OCI-M2 (cell line): ENCODE data around the gene C9orf50.

Experiments used
- DNase-seq: peaks from one replicate; lab custom pipeline; 2025; ENCODE audit not compliant: unreplicated experiment; lab: John Stamatoyannopoulos, UW

Gene C9orf50

DNA sequence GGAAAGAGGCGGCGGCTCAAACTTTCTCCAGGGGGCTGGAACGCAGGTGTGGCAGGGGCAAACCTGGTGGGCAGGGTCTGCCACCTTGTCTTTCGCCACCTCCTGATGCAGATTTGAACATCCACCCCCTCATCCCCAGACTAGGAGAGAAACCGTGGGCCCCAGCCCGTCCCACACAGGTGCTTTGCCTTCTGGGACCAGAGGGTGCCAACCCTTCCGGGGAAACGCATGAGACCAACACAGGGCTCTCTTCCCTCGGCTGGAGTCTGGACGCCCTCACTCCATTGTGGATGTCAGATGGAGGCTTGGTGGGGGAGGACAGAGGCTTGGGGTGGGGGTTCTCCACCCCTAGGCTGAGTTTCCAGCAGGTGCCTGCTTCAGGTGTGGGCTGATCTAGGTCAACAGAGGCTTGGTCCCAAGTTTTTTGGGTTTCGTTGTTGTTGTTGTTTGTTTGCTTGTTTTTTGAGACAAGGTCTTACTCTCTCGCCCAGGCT, 9.5 kb downstream of the C9orf50 start:
- no peak for DNase-seq

DNA sequence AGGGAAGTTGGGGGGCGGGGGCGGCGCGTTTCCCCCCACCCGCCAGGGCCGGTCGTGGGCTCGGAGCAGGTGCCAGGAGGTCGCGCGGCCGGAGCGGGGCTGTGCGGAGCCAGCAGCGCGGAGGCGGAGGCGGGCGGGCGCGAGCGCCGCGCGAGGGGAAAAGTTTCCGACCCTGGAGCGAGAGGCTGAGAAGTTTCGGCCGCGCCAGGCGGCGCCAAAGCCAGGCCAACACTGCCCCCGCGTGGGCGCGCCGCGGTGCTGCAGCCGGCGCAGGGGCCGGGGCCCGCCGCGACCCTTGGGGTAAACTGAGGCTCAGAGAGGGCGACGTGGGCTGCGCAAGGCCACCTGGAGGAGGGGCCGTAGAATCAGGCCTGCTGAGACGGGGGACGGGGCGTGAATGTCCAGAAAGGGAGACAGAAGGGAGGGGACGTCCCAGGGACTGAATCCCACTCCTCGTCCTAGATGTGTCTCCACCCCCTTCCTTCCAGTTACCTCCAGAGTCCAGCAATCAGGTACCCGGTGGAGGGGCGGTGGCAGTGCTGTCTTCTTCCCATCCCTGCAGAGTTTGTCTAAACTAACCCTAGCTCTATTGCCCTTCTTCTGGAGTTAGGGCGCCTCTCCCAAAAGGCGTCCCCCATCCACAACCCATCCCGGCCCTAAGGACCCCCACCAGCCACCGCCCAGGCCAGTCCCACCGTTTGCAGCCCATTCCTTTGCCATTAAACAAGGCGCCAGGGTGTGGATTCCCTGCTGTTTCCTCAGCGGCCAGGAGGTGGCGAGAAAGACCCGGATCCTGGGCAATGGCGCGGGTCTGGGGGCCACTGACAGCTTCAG, 10.2 kb downstream of the C9orf50 start:
- peak; percentile 11 for DNase-seq

DNA sequence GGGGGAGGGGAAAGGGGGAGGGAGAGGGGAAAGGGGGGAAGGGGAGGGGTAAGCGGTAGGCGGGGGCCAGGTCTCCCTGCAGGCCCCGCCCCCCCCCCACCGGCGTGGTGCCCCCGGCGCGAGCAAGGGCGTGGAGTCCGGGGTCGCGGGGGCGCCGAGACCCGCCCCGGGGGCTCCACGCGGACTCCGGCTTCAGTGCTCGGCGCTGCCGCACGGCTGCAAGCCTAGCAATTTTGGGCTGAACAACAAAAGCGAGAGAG, 10.8 kb downstream of the C9orf50 start:
- DNase-seq, result no peak

DNA sequence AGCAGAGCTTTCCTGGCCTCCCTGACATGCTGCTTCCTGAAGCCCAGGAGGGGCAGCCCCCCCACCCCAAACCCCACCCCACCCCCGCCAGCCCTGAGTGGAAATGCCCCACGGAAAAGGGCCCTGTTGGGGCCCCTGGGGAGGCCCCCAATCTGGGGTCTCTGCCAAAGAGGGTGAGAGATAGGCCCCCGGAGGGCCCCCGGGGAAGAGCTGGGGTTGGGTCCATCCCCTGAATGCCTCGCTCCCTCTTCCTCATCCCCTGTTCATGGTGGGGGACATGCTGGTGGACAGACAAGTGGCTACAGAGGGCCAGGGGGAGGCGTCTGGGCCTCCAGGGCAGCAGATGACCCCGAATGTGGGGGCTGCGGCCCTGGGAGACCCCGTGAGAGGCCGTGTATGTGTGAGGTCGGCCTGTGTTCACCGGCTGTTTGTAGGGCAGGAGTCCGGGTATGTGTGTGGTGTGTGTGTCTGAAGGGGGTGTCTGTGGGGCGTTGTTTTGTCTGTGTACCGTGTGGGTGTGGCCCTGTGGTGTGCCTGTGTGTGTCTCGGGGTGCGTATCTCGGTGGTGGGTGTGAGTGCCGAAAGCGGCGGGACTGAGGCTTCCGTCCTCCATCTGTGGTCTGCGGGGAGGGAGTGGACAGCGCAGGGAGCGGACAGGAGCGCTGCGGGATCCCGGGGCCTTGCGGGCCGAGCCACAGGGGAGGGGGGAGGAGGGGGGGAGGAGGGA, 11.3 kb downstream of the C9orf50 start:
- DNase-seq, result no peak

DNA sequence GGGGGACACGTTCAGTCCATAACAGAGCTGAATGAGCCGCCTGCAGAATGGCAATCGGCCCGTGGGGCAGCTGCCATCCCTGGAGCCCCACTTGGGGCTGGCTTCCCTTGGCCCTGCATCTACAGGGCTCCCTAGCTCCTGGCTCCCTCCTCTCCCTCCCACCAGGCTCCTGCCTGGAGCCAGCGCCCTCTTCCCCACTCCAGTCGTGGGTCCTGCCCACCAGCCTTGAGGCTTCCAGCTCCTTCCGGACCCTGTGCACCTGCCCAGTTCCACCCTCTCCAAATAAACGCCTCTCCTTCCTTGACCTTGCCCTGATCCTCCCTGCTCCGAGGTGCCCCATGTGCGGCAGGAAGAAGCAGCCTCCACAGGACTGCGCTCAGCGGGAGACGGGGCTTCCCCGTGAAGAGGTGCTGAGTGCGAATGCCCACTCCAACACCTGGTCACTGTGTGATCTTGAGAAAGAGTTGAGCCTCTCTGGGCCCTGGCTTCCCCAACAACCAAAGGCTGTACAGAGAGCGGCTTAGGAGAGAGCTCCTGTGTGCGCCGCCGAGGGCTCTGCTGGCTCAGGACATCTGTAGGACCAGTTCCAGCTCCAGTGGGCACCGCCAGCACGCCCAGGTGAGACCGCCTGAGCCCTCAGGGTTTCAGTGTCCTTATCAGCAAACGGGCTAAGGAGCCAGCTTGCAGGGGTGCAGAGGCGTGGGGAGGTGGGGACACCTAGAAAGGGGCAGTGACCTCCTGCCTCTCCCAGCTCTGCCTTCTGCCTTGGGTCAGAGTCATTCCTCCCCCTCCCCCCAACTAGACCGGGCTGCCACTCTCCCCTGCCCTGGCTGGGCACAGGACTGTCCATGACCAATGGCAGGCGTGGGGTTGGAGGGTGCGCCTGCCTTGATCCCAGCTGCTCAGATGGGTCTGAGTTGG, 12.1 kb downstream of the C9orf50 start:
- DNase-seq, result no peak

DNA sequence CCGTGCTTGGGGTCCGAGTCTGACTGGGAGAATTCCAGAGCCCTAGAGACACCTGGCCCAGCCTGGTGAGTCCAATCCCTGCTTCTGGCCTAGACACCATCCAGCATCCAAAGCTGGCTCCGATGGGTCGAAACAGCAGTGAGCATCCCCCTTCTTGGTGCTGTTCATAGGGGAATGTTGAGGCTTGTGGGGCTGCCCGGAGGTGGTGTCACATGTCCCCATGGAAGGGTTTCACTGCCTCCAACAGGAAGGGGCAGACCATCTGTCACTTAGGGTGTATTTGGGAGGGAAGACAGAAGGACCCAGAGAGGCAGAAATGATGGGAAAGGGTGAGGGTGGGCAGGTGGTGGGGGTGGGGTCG, 13.9 kb downstream of the C9orf50 start:
- no peak for DNase-seq

DNA sequence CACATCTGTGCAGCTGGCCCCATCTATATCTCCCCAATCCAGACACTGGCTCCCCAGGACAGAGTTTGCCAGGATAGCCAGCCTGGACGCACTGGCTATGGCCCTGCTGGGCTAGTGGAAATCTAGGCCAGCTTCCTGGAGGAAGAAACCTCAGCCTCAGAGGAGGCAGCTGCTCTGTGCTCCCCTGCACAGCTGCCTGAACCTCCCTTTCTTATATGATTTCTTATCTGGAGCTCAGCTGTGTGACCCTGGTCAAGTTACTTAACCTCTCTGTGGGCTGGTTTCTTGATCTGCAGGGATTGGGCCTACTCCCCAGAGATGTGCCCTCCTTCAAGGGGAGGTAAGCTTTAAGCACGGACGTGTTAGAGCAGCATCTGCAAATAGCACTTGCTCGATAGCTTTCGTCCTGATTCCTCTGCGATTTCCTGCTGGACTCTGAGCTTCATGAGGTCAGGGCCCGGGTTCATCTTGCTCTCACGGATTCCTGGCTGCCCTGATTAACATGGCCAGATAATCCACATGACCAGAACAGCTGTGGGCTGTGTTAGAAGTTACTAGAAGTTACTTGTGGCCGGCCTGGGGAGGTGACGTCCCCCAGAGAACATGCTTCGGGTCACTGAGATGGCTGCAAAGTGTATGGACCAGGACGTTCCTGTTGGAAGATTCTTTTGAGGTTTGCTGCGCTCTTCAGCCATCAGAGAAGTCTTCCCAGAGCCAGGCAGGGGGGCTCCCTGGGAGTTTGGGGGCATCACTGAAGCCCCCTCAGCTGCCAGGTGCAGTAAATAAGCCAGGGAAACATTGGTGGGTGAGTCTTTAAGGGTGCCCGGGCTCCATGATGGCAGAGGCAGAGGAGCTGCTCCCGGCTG, 14.5 kb downstream of the C9orf50 start:
- no peak for DNase-seq

DNA sequence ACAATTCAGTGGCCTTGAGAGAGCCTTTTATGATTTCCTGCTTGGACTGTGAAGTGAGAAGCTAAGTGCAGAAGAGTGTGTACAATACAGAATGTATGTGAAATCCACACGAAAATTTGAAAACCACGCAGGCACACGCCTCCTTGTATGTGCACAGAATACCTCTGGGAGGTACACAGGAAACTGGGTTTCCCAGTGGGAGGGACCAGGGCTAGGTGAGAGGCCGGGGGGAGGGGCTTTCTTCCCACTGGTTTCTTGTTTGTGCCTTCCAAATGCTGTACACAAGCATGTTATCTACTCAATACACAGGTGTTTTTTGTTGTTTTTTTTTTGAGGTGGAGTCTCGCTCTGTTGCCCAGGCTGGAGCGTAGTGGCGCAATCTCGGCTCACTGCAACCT, 16.1 kb downstream of the C9orf50 start:
- DNase-seq, result no peak

DNA sequence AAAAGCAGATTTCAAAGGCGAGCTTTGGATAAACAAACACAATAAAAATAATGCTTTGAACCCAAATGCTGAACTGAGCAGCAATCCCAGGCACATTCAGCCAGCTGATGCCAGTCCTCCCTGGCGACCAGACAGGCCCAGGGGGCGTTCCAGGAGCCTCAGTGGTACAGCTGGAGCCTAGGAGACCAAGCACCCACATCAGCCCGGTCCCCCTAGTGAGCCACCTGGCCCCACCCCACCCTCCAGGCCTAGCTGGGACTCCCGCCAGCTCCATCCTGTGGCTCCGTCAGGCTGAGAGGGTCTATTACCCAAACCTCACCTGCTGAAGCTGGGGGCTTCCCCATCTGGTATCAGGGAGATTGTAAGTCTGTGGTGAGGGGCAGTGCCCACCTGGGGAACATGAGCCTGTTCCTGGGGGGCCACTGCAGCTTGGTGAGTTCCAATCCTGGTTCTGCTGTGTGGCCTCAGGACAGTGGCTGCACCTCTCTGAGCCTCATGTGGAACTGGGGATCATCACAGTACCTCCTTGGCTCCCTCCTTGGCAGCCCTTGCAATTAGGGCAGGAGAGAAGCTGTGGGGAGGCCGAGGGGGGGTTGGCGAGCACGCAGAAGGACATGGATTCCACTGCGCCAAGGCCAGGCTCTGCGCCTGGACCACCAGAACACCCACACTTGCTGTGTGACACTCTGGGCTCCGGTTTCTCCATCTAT, 16.7 kb downstream of the C9orf50 start:
- no peak for DNase-seq

DNA sequence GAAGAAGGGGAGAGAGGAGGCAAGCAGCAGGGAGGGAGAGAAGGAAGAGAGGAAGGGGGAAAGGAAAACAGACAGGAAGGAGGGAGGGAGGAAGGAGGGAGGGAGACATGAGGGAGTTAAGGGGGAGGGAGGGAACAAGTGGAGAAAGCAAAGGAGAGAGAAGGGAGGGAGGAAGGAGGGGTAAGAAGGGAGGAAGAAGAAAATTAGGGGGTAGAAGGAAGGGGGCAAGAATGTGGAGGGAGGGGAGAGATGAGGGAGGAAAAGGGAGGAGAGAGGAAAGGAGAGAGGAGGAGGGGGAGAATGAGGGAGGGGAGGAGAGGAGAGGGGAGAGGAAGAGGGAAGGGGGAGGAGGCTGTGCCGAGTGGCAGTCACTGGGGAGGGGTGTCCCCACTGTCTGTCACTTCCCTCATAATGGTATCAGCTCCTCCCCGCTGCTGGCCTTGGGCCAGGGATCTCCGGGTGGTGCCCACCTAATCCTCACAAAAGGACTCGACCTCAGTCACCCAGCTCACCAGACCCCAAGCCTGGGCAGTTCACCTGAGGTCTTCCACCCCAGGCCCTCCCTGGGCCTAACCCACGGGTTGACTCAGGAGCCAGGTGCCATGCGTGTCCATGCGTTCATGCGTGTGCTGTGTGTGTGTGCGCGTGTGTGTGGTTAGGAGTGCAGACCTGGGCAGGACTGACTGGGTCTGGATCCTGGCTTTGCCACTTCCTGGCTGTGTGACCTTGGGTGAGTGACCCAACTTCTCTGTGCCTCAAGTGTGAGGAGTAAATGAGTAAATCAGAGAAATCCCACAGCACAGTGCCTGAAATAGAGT, 18.1 kb downstream of the C9orf50 start:
- DNase-seq, result no peak

DNA sequence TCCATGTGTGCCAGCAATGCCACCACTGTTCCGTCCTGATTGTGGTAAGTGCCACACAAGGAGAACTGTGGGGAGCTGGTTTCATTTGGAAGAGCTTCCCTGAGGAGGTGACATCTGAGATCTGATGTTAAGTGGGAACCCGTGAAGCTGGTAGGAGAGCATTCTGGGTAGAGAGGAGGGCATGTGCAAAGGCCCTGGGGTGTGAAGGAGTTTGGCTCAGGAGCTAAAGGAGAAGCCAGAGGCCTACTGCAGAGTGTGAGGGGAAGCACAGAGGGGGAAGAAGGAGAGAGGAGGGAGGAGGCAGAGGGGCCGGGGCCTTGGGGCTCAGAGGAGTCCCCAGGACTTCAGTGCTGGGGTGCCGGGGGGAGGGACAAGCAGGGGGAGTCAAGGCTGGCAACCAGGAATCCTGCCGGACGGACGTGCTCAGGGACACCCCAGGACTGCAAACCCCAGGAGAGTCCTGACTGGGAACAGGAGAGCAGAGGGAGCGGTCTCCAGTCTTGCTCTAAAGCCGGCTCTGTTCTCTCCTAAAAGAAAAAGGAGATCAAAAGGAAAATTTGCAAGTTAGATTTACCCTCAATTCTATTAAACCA, 19.7 kb downstream of the C9orf50 start:
- no peak for DNase-seq

DNA sequence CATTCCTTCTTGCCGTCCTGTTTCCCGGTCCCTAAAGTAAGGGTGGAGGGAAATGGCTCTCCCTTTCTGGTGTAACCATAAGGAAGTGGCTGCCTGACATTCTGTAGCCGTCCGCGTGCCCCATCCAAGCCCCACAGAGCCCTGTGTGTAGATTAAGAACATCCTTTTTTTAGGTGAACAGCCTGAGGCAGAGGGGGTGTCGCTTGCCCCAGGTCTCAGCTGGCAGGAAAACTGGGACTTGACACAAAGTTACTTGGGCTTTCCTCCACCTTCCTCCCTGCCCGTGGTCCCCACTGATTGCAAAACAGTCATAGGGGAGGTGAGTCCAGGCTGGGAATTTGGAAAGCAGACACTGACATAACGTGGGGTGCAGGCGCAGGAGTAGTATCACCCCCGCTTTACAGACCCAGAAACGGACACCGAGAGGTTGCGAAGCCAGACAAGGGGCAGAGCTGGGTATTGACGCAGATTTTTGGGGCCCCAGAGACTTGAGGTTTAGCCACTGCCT, 22.8 kb downstream of the C9orf50 start:
- no peak for DNase-seq

DNA sequence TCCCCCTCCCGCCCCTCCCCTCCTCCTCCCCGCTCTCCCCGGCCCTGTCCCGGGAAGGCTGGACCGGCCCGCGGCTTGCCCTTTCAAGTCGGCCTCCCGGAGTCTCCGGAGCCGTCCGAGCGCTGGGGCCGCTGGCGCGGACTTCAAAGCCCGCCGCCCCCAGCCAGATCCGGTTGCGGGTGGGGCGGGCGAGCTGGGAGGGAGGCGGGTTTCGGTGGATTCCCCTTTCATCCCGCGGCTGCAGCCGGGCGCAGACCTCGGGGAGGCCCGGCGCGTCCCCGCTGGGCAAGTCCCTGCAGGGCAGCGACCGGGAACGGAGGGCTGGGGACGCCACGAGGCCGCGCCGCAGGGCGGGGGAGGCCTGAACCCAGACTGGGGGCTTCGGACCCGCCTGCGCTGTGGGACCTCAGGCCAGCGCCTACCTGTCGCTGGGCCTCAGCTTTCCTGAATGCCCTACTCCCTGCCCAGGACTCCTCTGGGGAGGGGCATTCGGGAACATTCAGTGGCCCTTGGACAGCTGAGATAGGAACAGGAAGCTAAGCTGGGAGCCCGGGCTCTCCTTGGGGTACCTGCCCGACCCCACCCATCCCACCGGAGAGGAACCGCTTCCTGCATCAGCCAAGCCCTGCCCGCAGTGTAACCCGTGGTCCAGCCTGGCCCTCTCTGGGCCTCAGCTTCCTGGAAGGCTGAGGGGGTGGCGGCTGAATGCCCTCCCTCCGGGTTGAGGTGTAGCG, 23.4 kb downstream of the C9orf50 start:
- no peak for DNase-seq

DNA sequence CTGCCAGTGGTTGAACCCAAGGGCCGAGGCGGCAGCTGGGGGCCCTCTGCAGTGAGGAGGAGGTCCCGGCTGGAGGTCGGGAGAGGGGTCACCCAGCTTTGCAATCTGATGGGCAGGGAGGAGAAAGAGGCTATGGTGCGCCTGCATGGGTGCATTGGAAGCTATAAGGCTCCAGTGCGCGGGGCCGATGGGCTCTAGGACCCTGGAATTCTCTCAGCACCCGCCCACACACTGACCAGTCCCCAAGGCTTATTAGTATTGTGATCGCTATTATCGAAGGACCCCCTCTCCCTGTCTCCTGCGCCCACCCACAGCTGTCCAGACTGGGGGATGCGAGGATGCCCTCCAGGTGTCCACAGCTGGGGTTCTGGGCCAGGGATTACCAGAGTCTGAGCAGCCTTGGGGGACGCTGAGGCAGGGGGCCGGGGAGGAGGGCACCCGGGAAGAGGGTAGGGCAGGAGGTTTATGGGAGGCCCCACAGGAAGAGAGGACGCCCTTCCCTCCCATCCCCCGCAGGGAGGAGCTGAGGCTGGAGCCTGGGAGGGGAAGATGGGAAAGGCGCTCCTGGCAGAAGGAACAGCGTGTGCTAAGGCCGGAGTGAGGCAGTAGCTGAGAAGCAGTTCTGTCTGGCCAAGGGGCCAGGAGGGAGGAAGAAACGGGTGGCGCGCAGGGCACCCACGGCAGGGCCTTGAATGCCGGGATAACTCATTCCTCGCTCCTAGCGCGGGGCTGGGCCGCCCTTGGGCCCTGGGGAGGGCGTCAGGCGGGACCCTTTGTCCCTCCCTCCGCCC, 24.2 kb downstream of the C9orf50 start:
- no peak for DNase-seq

DNA sequence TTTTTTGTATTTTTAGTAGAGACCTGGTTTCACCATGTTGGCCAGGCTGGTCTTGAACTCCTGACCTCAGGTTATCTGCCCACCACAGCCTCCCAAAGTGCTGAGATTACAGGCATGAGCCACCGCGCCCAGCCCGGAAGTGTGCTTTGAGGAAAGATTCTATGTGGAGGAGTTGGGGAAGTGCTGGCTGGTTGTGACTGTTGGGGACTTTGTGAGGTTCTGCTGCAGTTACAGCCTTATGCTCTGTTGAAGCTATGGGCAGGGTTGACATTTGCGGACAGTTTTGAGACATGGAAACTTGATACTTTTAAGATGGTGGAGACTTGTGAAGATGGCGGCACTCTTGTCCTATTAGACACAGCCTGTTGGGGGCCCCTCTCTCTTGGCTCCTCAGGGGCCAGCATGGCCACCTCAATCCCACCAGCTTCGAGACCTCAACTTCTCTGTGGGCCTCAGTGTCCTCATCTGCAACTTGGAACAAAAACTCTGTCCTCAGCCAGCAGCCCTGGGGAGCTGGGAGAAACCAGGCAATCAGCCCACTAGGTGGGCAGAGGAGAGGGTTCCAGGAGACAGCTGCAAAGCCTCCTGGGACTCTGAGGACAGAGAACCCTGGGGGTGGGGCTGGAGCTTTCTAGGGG, 24.9 kb downstream of the C9orf50 start:
- no peak for DNase-seq

DNA sequence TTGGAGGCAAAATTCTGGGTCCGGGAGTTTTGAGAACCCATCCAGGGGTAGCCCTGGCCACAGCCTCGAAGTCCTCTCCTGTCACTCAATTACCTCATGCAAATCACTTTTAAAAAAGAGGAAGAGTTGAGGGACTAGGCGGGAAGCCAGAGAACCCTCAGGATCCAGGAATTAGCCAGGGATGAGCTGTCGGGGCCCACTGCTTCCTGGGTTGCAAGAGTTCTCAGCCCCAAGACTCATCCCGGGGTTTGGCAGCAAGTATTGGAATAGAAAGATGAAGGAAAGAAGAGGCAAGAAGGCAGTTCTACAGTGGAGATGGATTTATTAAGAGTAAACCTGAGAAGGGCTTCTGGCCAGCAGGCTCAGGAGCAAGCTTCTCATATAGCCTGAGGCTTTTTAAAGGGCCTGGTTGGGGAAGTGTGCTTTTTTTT, 25.6 kb downstream of the C9orf50 start:
- no peak for DNase-seq

DNA sequence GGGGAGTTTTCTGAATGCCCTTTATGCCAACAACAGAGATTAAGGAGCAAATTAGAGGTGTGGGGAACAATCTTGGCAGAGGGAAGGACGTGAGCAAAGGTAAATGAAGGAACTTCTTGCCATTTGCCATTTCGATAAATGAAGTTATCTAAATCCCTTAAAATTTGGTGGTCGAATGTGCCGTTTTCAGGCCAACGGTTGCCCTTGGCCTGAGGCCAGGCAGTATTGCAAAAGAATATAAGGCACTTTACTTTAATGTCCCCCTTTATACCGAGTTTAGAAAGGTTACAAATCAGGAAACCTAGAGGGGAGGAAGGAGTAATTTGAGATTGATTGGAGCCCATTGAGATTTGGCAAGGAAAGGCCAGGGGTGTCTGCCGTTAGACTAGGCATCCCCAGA, 26.3 kb downstream of the C9orf50 start:
- DNase-seq, result no peak
